HG03571 (cell line): ENCODE results near the gene NUDT17.

Source experiments
- ATAC-seq: cut with Tn5 transposase; IDR thresholded peaks from one replicate; pipeline ENCODE4 v1.9.1; 2021; ENCODE audit not compliant: unreplicated experiment

Gene NUDT17

DNA sequence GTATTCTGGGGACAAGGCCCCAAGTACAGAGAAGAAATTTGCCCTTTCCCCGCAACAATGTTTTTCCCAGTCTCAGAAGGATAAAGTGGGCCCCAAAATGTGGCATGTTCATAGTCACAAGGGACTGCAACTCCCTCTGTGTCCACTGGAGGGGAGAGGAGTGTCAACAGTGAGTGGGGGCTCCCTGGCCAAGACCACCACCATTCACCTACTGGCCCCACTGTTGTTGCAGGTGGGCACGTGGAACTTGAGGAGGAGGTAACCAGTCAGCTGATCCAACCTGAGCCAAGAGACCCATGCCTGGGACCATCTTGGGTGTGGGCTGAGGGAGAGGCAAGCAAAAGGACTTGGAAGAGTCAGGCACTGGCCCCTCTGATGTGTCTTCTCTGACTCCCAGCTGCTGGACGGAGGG, 777 bp downstream of the NUDT17 start:
- no peak for ATAC-seq

DNA sequence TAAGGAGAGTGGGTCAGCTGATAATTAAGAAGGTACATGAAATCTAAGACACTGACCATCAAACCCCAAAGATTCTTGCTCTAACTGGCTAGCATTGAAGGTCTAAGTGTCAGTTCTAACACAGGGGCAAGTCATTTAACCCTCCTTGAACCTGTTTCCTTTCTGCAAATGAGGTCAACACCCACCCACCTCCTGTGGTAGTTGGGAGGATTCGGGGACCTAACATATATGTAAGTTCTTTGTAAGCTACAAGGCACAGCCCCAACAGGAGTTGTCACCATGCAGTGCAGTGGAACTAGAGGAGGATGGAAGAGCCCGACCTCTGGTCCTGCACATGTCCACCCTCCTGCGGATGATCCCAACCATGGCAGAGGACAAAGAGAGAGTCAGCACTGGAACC, 2.4 kb downstream of the NUDT17 start:
- no peak for ATAC-seq

- ATAC-seq: no peak
Observed at GRCh38 chr1:145849356-145850160, 4.1 kb downstream of the NUDT17 start.

GRCh38 chr1:145855426-145855948, 10.1 kb downstream of the NUDT17 start:
- ATAC-seq: no peak

DNA sequence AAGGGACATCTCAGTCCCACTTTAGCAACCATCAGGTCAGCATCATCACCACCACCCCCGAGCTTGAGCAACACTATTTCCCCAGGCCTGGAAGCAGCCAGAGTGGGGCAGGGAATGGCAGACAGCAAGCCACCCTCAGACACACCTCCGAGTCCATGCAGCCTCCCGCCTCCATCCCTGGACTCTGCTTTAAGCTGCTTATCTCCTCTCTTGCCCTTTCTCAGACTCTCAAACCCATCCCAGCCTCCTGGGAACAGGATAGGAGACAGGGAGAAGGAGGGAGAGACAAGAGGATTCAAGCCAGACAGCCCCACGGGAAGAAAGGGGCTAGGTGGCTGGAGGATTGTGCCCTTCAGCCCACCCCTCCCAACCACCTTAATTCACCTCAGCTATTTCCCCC, 11.7 kb downstream of the NUDT17 start:
- ATAC-seq: no peak

DNA sequence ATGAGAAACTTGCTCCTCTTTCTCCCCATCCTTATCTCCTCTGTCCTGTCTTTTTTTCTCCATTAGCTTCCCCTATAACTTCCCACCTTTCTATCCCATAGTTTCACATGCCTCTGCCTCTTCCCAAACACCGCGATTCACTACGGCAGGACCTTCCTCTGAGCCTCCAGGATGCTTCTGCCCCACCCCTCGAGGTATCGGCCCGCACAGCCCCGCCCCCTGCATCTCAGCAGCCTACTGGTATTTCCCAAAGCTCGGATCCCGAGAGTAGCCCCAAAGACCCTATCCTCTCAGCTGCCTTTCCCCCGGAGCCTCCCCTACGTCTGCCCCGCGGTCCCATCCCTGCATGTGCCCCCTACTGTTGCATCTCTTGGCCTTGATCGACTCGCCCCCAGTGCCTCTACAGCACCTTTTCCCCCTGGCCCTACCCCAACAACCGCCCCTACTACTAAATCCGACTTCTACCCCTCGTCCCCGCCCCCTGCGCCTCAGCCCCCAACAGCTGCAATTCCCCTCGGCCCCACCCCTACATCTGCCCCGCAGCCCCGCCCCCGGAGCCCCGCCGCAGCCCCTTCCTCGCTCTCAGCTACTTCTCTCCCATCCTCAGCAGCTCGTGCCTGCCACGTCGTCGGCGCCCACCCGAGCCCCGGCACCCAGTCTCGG, 12.9 kb downstream of the NUDT17 start:
- ATAC-seq: peak; percentile 2

DNA sequence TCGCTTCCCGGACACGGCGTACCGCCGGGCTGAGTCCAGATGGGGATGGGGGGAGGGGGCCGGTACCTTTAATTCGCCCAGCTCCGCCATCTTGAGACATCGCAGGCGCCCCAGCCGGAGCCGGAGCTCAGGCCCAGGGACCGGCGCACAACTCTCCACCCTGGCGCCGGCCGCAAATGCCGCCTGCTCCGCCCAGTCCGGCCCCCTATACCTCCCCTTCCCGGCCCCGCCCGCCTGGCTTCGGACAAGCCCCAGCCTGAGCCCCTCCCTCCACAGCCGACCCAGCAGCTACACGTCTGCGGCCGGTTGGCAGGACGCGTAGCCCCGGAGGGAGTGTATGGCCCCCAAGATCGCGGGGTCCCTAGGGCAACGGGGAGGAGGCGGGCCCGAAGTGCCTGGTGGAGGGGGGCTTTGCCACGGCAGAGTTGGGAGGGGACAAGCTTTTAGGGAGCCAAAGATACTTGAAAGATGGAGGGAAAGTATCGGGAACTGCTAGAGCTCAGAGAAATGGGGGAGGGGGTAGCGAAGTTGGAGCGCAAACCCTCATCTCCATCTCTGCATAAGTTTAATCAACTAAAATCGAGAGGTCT, 13.6 kb downstream of the NUDT17 start, which contains the start of gene PIAS3:
Gene PIAS3, minus strand, starts transcription at position 181 of the 590 bp plus-strand sequence. Its CDS starts 91 bp downstream, at position 90.
- peak; percentile 85 for ATAC-seq

- peak; percentile 56 for ATAC-seq
Observed at GRCh38 chr1:145859491-145860023, 14.1 kb downstream of the NUDT17 start.

DNA sequence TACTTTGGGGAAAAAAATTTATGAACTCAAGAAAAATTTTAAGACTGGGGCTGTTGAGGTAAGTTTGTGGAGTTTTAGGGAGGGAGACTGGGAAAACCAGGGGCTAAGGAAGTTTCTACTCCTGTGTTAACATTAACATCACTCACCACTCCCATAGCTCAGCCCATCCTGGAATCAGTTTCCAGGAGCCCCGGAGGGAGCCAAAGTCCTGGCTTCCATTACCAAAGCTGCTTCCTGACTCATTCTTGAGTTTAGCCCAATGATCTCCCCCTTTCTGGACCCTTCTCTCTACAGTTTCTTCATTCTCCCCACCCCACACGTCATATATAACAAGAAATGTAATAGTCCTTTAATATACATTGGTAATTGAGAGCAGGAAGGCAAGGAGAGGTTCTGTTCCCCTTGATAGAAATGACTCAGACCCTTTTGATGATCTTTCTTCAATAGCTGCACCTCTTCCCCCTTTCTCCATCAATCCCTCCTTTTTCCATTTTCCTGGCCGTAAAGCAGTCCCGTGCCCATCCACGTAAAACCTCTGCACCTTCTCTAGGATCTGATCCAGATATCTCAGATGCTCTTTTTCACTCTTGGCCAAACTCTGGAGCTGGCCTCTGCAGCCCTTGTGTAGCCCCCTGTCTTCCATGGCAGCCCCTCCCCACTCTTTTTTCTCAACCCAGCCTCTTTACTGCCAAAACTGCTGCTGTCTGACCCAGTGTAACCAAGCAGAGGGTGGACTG, 18.0 kb downstream of the NUDT17 start:
- no peak for ATAC-seq

- no peak for ATAC-seq
Observed at GRCh38 chr1:145868232-145868631, 22.8 kb downstream of the NUDT17 start.

DNA sequence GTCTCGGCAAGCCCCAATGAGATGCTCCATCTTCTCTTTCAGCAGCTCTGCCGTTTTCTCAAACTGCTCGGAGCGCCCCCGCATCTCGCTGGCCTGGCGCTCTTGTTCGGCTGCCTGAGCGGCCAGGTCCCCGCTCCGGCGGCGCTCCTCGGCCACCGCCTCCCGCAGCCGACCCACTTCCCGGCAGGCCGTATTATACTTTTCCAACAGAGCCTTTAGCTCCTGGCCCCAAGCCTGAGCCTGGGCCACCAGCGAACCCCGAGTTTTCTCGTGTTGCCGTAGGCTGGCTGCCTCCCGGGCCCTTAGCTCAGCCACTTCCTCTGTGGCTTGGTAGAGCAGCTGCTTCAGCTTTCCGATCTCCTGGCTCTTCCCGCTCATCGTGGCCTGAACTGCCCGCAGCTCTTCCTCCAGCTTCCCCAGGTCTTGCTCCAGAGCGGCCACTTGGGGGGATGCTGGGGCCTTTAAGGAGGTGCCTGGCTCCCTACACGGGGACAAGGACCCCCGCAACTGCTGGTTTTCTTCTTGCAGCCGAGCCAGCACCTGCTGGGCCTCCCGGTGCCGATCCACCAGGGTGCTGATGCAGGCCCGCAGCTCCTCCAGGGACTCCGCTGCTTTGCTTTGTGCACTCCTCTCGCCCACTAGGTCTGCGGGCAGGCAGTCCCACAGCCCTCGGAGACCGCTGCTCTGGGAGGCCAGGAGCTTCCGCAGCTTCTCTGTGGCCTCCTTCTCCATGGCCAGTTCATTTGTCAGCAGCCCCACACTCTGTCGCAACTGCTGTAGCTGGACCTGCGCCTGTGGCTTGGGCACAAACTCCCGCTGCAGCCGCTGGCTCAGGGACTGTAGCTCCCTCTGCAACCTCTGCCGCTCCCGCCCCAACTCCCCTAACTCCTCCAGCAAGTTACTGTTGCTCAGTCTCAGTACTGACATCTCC, 26.8 kb downstream of the NUDT17 start:
- ATAC-seq: no peak

GRCh38 chr1:145874646-145875045, 29.2 kb downstream of the NUDT17 start:
- ATAC-seq: no peak

DNA sequence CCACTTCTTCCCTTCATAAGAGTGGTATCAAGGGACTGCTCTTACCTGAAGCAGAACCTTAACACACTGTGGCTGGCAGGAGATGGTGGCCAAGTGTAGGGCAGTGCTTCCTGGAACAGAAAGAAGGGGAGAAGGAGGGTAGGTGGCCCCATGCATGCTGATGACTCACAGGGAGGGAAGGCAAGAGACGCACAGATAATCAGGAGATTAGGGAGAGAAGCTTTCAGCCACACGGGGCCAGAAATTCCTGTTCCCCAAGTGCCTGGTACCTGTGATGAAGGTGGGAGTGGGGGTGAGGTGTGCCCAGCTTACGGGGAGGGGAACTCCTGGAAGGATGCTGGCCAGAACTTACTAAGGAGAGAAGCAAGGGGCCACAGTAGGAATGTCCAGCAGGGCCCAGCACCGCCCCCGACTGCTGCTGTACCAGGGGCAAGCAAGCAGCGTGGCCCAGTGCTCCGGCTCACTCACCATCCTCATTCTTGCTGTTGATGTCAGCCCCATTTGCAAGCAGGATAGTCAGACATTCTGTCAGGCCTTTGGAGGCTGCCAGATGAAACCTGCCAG, 32.6 kb downstream of the NUDT17 start:
- ATAC-seq: no peak

GRCh38 chr1:145878724-145879123, 33.3 kb downstream of the NUDT17 start:
- no peak for ATAC-seq

- no peak for ATAC-seq
Observed at GRCh38 chr1:145879775-145880174, 34.3 kb downstream of the NUDT17 start.

- ATAC-seq: no peak
Observed at GRCh38 chr1:145884675-145885074, 39.2 kb downstream of the NUDT17 start.

GRCh38 chr1:145885738-145886287, 40.4 kb downstream of the NUDT17 start, which contains the start of gene ANKRD35:
ANKRD35 (minus strand) TSS chr1:145885866; CDS start chr1:145885758, 108 bp downstream.
- peak; percentile 96 for ATAC-seq

DNA sequence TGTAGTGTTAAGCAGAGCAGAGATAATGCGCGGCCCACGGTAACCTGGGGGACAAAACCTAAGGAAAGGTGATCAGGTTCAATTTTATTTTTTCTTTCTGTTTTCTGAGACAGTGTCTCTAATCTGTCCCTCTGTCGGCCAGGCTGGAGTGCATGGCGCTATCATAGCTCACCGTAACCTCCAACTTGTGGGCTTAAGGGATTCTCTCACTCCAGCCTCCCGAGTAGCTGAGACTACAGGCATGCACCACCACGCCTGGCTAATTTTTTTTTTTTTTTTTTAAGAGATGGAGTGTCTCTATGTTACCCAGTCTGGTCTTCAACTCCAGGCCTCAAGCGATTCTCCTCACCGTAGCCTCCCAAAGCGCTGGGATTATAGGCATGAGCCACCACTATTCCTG, 41.0 kb downstream of the NUDT17 start:
- no peak for ATAC-seq

- ATAC-seq: no peak
Observed at GRCh38 chr1:145886816-145887215, 41.4 kb downstream of the NUDT17 start.
